GM12892 (cell line): Measurements from ENCODE around the gene POU2F2.
A peak's percentile ranks its signal among the peaks of the same experiment; 100 is the strongest.

Experiments used
- POLR2A ChIP-seq: IDR thresholded peaks from 2 replicates; pipeline ENCODE4 v1.6.1; 2011; ENCODE audit warnings: low read depth, low read length, control low read depth
- POLR2AphosphoS5 ChIP-seq: IDR thresholded peaks from 2 replicates; pipeline ENCODE4 v1.6.1; 2011; ENCODE audit warnings: low read depth, low read length, control low read depth
- TAF1 ChIP-seq: IDR thresholded peaks from 2 replicates; pipeline ENCODE4 v1.6.1; 2011; ENCODE audit warnings: low read depth, mild to moderate bottlenecking, control low read depth, low read length, borderline replicate concordance

GRCh38 chr19:42132030-42132628 is at the start of gene POU2F2:
- TF ChIP-seq POLR2AphosphoS5: 0 out of 2 replicates have a peak, but pooled peaks have one; percentile 21
- peak; percentile 43; the same call in 1 of the 2 replicates for TF ChIP-seq POLR2A
- no peak for TF ChIP-seq TAF1
